ENCODE results near the gene TTC19.

DNA sequence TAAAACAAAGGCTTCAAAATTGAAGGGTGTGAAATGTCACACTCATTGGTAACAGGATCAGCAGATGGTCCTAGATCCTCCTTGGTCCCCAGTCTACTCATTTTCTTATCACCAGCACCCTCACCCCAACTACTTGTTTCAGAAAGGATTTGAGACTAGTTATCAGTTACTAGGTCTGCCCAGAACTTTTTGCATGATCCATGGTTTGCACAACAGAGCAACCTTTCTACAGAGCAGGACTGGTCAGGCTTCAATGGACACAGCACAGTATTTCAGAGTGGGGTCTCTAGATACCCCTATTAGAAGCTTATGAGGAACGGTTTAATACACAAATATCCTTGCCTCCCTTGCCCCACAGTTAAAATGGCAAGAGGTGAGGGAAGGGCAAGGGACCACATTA is 25.6 kb downstream of the TTC19 start:
- no peak for TF ChIP-seq POLR2A (IDR thresholded peaks at IDR 0.05; ENCODE audit: low read length)
- TF ChIP-seq GATA1 (IDR thresholded peaks at IDR 0.05; ENCODE audit: low read depth, low read length): no peak

All from erythroblast (primary cell).